ENCODE measurements around the gene ATF4.

GRCh38 chr22:39554151-39554550, 33.8 kb downstream of the ATF4 start:
- TF ChIP-seq CTCF (IDR thresholded peaks at IDR 0.05; ENCODE audit: control extremely low read depth in 1 of 3, insufficient read depth in 1 of 3, low read depth in 1 of 3, low read length in 3 of 3) (no peak), EZH2 (IDR thresholded peaks at IDR 0.05; ENCODE audit: low read depth, low read length, severe bottlenecking) (no peak)

All from H1 (cell line).